AG10803 (cell line): ENCODE data around the gene EIF4G3.

Experiments
- DNase-seq: peaks from one replicate; pipeline ENCODE4 v3.0.0; 2010; ENCODE audit warnings: low read depth
- H3K4me3 ChIP-seq: 2 replicates; pipeline ENCODE4 v1.5.1; 2011; ENCODE audit warnings: mild to moderate bottlenecking, low read length, control low read depth
- TF ChIP-seq, protein P1 (sequence below): conservative IDR thresholded peaks from 2 replicates; pipeline ENCODE4 v1.5.1; 2011; ENCODE audit warnings: mild to moderate bottlenecking, low read length, control low read depth, inconsistent platforms

EIF4G3 gene

DNA sequence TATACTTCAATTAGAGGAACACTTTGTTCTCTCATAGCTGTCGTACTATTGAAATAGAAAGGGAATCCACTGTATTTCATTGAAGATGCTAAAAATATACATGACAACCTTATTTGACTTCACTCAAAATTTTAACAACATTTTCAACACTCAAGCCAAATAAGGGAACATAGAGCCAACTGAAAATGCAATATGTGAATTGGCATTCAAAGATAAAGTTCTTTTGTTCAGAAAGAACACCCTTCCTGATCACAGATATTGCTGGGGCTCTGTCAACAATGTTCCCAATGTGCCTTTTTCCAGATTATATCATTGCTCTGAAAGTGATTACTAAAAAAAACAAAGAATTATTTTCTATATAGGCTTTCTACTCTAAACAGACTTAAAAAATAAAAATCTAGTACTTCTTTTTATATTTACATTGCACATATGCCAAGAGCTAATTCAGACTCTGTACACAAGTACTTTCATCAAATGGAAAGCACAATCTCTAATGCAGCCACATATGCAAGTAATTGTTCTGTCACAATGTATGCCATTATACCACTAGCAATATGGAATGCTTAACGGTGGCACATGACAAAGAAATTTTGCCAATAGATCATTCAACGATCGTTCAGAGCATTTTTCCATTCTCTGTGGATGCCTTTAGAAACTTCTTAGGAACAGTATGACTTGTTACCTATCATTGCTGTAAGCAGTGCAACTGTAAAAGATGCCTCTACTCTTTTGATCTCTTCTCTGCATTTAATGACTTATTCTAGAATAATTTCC is 171.0 kb downstream of the EIF4G3 start:
- H3K4me3 ChIP-seq: no peak overlapping the region
- TF ChIP-seq, protein P1, sequence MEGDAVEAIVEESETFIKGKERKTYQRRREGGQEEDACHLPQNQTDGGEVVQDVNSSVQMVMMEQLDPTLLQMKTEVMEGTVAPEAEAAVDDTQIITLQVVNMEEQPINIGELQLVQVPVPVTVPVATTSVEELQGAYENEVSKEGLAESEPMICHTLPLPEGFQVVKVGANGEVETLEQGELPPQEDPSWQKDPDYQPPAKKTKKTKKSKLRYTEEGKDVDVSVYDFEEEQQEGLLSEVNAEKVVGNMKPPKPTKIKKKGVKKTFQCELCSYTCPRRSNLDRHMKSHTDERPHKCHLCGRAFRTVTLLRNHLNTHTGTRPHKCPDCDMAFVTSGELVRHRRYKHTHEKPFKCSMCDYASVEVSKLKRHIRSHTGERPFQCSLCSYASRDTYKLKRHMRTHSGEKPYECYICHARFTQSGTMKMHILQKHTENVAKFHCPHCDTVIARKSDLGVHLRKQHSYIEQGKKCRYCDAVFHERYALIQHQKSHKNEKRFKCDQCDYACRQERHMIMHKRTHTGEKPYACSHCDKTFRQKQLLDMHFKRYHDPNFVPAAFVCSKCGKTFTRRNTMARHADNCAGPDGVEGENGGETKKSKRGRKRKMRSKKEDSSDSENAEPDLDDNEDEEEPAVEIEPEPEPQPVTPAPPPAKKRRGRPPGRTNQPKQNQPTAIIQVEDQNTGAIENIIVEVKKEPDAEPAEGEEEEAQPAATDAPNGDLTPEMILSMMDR: no peak
- no peak for DNase-seq

DNA sequence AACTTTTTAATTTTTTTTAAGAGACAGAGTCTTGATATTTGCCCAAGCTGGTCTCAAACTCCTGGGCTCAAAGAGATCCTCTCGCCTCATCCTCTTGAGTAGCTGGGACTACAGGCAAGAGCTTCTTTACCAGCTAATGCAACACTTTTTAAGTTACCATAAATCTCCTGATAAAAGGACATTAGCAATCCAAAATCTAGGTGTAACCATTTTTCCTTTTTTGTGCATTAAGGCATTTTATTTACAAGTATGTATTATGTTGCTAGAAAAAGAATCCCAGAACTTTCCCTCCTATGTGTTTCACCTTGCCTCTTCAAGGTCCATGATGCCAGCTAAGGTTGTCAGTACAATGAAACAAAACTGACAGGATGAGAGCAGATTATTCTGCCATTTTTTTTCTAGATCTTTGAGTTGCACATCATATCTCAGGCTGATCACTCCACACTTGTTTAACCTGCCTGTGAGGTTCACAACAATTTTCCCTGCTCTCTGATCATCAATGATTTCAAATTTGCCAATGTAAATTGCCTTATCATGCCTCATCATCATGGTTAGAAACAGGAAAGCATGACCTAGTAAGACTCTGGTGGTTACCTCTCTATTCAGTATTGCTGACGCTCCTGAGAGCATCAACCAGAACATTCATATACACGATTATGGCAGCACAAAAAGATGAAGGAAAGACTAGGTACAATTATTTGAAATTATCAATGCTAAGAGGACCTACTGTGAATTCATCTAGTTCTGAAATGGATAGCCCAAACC is 173.2 kb downstream of the EIF4G3 start:
- TF ChIP-seq, protein P1: no peak
- no peak overlapping the region for H3K4me3 ChIP-seq
- no peak for DNase-seq

DNA sequence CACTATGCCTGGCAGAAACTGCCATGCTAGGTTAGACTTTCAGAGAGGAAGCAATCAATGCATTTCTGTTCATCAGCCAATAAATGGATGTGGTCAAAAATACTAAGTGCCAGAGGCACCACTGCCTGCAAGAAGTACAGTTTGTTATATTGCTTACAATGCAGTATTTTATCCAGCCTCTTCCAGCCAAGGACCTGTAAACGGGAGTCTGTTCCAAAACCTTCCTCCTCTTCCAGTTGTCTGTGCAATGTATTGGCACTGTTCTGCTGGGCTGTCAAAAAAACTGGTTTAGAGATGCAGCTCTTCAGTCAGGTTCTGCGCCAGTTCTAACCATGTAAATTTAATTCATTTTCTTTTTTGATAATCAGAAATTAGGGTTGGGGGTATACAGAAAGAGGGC is 175.7 kb downstream of the EIF4G3 start:
- TF ChIP-seq, protein P1: no peak
- DNase-seq: no peak
- no peak overlapping the region for H3K4me3 ChIP-seq

DNA sequence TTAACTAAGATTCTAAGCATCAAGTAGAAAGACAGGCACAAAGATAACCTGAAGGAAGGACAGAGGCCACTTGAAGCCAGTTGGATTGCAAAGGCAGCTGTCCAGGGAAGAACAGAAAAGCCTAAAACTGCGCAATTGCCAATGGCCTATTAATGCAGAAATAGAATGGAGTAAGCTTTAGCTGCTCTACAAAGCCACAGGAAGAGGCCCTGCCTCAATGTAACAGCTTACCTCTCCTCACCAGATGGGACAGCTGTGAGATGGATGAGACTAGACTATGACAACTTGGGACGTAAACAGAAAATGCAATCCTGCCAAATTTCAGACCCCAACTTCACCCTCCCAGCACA is 176.5 kb downstream of the EIF4G3 start:
- TF ChIP-seq, protein P1: no peak
- no peak for DNase-seq
- no peak overlapping the region for H3K4me3 ChIP-seq

DNA sequence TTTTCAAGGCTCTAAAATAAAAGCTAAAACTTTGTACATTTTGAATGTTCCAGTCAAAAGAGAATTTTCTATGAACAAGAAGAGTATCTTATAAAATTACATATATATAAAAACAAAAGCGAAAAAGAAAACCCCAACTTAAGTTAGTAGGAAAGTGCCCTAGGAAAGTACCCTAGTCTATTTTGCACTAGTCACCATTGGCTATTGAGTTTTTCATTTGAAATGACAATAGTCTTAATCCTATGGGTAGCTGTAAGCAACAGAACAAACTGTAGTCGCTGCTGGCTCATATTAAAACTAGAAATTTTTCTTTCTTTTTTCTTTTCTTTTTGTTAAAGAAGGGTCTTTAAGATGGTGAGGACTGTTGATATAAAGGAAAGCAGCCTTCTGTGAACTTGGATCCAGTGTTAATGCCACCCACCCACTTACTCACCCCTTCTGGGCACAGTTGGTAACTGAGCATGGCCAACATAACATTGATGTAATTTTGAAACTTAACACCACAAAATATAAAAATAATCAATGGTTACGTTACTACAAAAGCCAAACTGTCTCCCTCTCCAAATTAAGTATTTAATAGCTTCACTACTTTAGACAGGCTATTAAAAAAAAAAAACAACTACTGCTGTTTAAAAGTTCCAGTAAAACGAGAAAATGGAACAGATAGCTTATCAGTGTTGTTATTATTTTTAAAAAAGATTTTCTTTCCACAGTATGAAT is 177.0 kb downstream of the EIF4G3 start:
- TF ChIP-seq, protein P1: no peak
- H3K4me3 ChIP-seq: no peak overlapping the region
- no peak for DNase-seq

DNA sequence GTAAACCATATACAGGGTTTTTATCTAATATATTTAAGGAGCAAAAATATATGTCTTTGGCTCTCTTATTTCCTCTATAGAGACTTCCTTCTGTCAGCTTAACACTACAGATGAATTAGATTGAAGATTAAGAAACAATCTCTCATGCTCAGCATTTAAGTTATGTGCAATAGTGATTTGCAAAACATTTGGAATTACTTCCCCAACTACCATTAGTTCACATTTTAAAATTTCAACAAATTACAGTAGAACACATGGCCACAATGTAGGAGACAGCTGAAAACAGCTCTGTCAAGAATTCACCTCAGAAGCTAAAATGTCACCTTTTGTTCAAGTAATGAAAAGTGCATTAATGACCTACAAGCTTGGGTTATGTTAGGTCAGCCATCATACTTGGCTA is 177.9 kb downstream of the EIF4G3 start:
- no peak overlapping the region for H3K4me3 ChIP-seq
- TF ChIP-seq, protein P1: no peak
- no peak for DNase-seq
